SU-DHL-6 (cell line): Measurements from ENCODE around the gene MAP3K8.

Experiments
- H2AFZ ChIP-seq: fragments of 200-600 bp; sonication (generic); 2 replicates; pipeline ENCODE4 v1.6.1; 2014; ENCODE audit warnings: low read depth, mild to moderate bottlenecking, moderate library complexity, mixed read lengths, antibody characterized with exemption, low read length; ENCODE audit not compliant: severe bottlenecking
- H3F3A ChIP-seq: fragments of 200-600 bp; shearing (Covaris generic); 2 replicates; pipeline ENCODE4 v1.6.0; 2016; ENCODE audit warnings: antibody characterized with exemption, mild to moderate bottlenecking; ENCODE audit not compliant: insufficient read depth
- H3K27ac ChIP-seq: fragments of 200-600 bp; sonication (generic); 2 replicates; pipeline ENCODE4 v1.5.1; 2016; ENCODE audit warnings: low read depth, mild to moderate bottlenecking, low read length, moderate library complexity, mixed read lengths
- H3K27me3 ChIP-seq: fragments of 200-600 bp; sonication (generic), shearing (Covaris generic); 2 replicates; pipeline ENCODE4 v1.6.0; 2014; ENCODE audit warnings: mild to moderate bottlenecking, low read length
- H3K36me3 ChIP-seq: fragments of 200-600 bp; sonication (generic); 2 replicates; pipeline ENCODE4 v1.6.1; 2014; ENCODE audit warnings: mild to moderate bottlenecking, low read length, mixed read lengths
- H3K4me2 ChIP-seq: fragments of 300-600, 200-600 bp; shearing (Covaris generic), sonication (generic); 2 replicates; pipeline ENCODE4 v1.6.0; 2014; ENCODE audit warnings: low read length, low read depth, mild to moderate bottlenecking; ENCODE audit not compliant: poor library complexity, severe bottlenecking
- H3K4me3 ChIP-seq: fragments of 200-600 bp; sonication (generic); 2 replicates; pipeline ENCODE4 v1.5.1; 2014; ENCODE audit warnings: antibody characterized with exemption, low read length, mild to moderate bottlenecking, mixed read lengths; ENCODE audit not compliant: insufficient read depth, poor library complexity, severe bottlenecking
- H3K79me2 ChIP-seq: fragments of 200-600 bp; sonication (generic); 2 replicates; pipeline ENCODE4 v1.6.1; 2014; ENCODE audit warnings: mild to moderate bottlenecking, low read length, moderate library complexity; ENCODE audit not compliant: insufficient read depth
- H3K9ac ChIP-seq: fragments of 200-600 bp; sonication (generic); 2 replicates; pipeline ENCODE4 v1.7.0; 2014; ENCODE audit warnings: mild to moderate bottlenecking, low read length
- H3K9me2 ChIP-seq: fragments of 200-600 bp; sonication (generic); replicated peaks from 2 replicates; pipeline ENCODE4 v1.6.1; 2014; ENCODE audit warnings: low read length; ENCODE audit not compliant: insufficient read depth
- H3K9me3 ChIP-seq: fragments of 200-600 bp; sonication (generic); 2 replicates; pipeline ENCODE4 v1.6.1; 2014; ENCODE audit warnings: low read length, mixed read lengths; ENCODE audit not compliant: insufficient read depth
- H4K20me1 ChIP-seq: fragments of 200-600 bp; sonication (generic); 2 replicates; pipeline ENCODE4 v1.6.1; 2014; ENCODE audit warnings: low read depth, mild to moderate bottlenecking, antibody characterized with exemption, low read length, moderate library complexity, mixed read lengths
- CTCF ChIP-seq: fragments of 200-600 bp; sonication (generic); IDR thresholded peaks from one replicate; pipeline ENCODE4 v1.5.1; 2017; ENCODE audit warnings: antibody characterized with exemption, mild to moderate bottlenecking, low read length, moderate library complexity; ENCODE audit not compliant: insufficient read depth, poor library complexity, severe bottlenecking
- EZH2phosphoT487 ChIP-seq: fragments of 200-600 bp; sonication (generic), shearing (Covaris generic); conservative IDR thresholded peaks from 2 replicates; pipeline ENCODE4 v1.6.1; 2018; ENCODE audit warnings: mild to moderate bottlenecking, antibody characterized with exemption, low read length, moderate library complexity, mixed read lengths

The MAP3K8 gene

GRCh38 chr10:30510932-30511700 is 77.1 kb downstream of the MAP3K8 start:
- Histone ChIP-seq H4K20me1 (no peaks in the 10 kb centered on the region), H3K79me2 (no peaks in the 10 kb centered on the region), H2AFZ (no peak overlapping the region), H3K9me3 (no peaks in the 10 kb centered on the region), H3K4me2 (no peak overlapping the region), H3K9ac (no peak overlapping the region), H3K4me3 (no peak overlapping the region), H3K9me2 (no peaks in the 10 kb centered on the region), H3K27me3 (no peaks in the 10 kb centered on the region), H3K27ac (no peak overlapping the region), H3K36me3 (no peaks in the 10 kb centered on the region), H3F3A (no peaks in the 10 kb centered on the region)
- TF ChIP-seq CTCF (no peak), EZH2phosphoT487 (no peak)
